HCT116 (cell line): ENCODE data around the gene TEX11. TPM values are rescaled to one million over a fixed set of nuclear protein-coding genes. Genes with fewer than 3 reads are reported as not detected.

ENCODE experiments used
- ATAC-seq: fragments of 200-7000 bp; cut with Tn5 transposase; 2 replicates; pipeline ENCODE4 v1.9.1; 2020; ENCODE audit warnings: mild to moderate bottlenecking, moderate library complexity
- BruUV-seq: library from RNA; stranded (reverse); fragments of 400-500 nt; replicated peaks from 2 replicates; lab custom pipeline; 2021; lab: Mats Ljungman, UMichigan
- CTCF ChIA-PET: fragments of 300-600 bp; sonication (Branson Sonifier 250); formaldehyde crosslinking; loops from one replicate; lab custom pipeline; 2021; ENCODE audit warnings: antibody characterized with exemption; lab: Charles Lee
- POLR2A ChIA-PET: fragments of 300-600, 350-600 bp; sonication (Branson Sonifier 250); formaldehyde crosslinking; loops from one replicate; lab custom pipeline; 2021; ENCODE audit warnings: antibody characterized with exemption; lab: Charles Lee
- RAD21 ChIA-PET, 2 experiments: fragments of 300-600 bp; sonication (Branson Sonifier 250); formaldehyde crosslinking; loops; one replicate each; lab custom pipeline; 2023; ENCODE audit warnings: low total read pairs in 2 of 2; ENCODE audit not compliant: uncharacterized antibody in 2 of 2, unreplicated experiment in 2 of 2, low non-redundant PET in 1 of 2; lab: Charles Lee
- DNase-seq: peaks from one replicate; pipeline ENCODE4 v3.0.0-alpha.2; 2010; ENCODE audit warnings: low read depth, low spot score
- H2AFZ ChIP-seq: fragments of 200-600 bp; shearing (Covaris generic), sonication (generic); 2 replicates; pipeline ENCODE4 v1.6.1; 2017; ENCODE audit warnings: low read depth, mixed run types, mixed read lengths, antibody characterized with exemption, low read length; ENCODE audit not compliant: poor library complexity, severe bottlenecking
- H3K27ac ChIP-seq: 2 replicates; pipeline ENCODE4 v1.5.1; 2012; ENCODE audit warnings: low read depth, low read length
- H3K27me3 ChIP-seq: fragments of 200-600 bp; sonication (generic); 2 replicates; pipeline ENCODE4 v1.6.1; 2016; ENCODE audit warnings: mixed run types, low read length, mixed read lengths; ENCODE audit not compliant: insufficient read depth
- H3K36me3 ChIP-seq, 2 experiments: fragments of 200-500 bp in 1 of 2; fragments of 200-600 bp in 1 of 2; sonication (Bioruptor generic) in 1 of 2; sonication (generic) in 1 of 2; 2 replicates each; pipeline versions ENCODE4 v1.5.1 to v1.6.1; 2014 to 2016; ENCODE audit warnings: low read length in 2 of 2, inconsistent platforms in 1 of 2, mixed read lengths in 1 of 2, mixed run types in 1 of 2; ENCODE audit not compliant: insufficient read depth in 2 of 2, control insufficient read depth in 1 of 2
- H3K4me1 ChIP-seq, 2 experiments: fragments of 200-600 bp in 1 of 2; sonication (generic) in 1 of 2; 2 replicates each; pipeline versions ENCODE4 v1.5.1 to v1.6.1; 2012 to 2017; ENCODE audit warnings: low read length in 2 of 2, inconsistent platforms in 1 of 2, mild to moderate bottlenecking in 1 of 2, mixed read lengths in 1 of 2, mixed run types in 1 of 2, moderate library complexity in 1 of 2; ENCODE audit not compliant: insufficient read depth in 2 of 2, control insufficient read depth in 1 of 2
- H3K4me2 ChIP-seq: fragments of 200-600 bp; sonication (generic); 2 replicates; pipeline ENCODE4 v1.6.1; 2017; ENCODE audit warnings: mixed run types, low read length, mixed read lengths
- H3K4me3 ChIP-seq, 2 experiments: fragments of 200-600 bp in 1 of 2; sonication (generic) in 1 of 2; replicated peaks in 1 of 2; 2 replicates each; pipeline ENCODE4 v1.5.1; 2011 to 2016; ENCODE audit warnings: low read length in 2 of 2, control low read depth in 1 of 2, low read depth in 1 of 2, mild to moderate bottlenecking in 1 of 2, mixed read lengths in 1 of 2, mixed run types in 1 of 2
- H3K79me2 ChIP-seq: fragments of 200-600 bp; sonication (generic); 2 replicates; pipeline ENCODE4 v1.6.1; 2017; ENCODE audit warnings: mild to moderate bottlenecking, mixed run types, low read length, moderate library complexity, mixed read lengths; ENCODE audit not compliant: insufficient read depth
- H3K9ac ChIP-seq: fragments of 200-600 bp; sonication (generic); 2 replicates; pipeline ENCODE4 v1.6.1; 2016; ENCODE audit warnings: low read length, mixed read lengths
- H3K9me2 ChIP-seq: fragments of 200-600 bp; sonication (generic), shearing (Covaris generic); 2 replicates; pipeline ENCODE4 v1.6.1; 2017; ENCODE audit warnings: mixed run types, mild to moderate bottlenecking, moderate library complexity; ENCODE audit not compliant: insufficient read depth
- H3K9me3 ChIP-seq, 2 experiments: fragments of 200-500 bp in 1 of 2; fragments of 200-600 bp in 1 of 2; sonication (Bioruptor generic) in 1 of 2; sonication (generic) in 1 of 2; 2 replicates each; pipeline ENCODE4 v1.6.1; 2014 to 2017; ENCODE audit warnings: low read length in 2 of 2, mixed read lengths in 2 of 2, inconsistent platforms in 1 of 2, low read depth in 1 of 2, mild to moderate bottlenecking in 1 of 2, mixed run types in 1 of 2, moderate library complexity in 1 of 2; ENCODE audit not compliant: control insufficient read depth in 1 of 2, insufficient read depth in 1 of 2
- H4K20me1 ChIP-seq: fragments of 200-600 bp; sonication (generic), shearing (Covaris generic); 2 replicates; pipeline ENCODE4 v1.6.1; 2017; ENCODE audit warnings: mixed run types, mild to moderate bottlenecking, moderate library complexity; ENCODE audit not compliant: insufficient read depth
- CBX3 ChIP-seq: IDR thresholded peaks from 2 replicates; pipeline ENCODE4 v1.6.1; 2012; ENCODE audit warnings: low read depth
- CEBPB ChIP-seq: IDR thresholded peaks from 2 replicates; pipeline ENCODE4 v1.6.1; 2012; ENCODE audit warnings: low read depth
- EZH2 ChIP-seq: fragments of 200-600 bp; sonication (generic); IDR thresholded peaks from 2 replicates; pipeline ENCODE4 v1.6.1; 2017; ENCODE audit warnings: antibody characterized with exemption, mixed run types
- FOSL1 ChIP-seq: IDR thresholded peaks from 2 replicates; pipeline ENCODE4 v1.6.1; 2012; ENCODE audit warnings: low read depth
- POLR2A ChIP-seq: IDR thresholded peaks from 2 replicates; pipeline ENCODE4 v1.7.0; 2011; ENCODE audit warnings: borderline replicate concordance; ENCODE audit not compliant: insufficient read depth, insufficient read length; ENCODE audit errors: extremely low read depth
- POLR2AphosphoS5 ChIP-seq: IDR thresholded peaks from 2 replicates; pipeline ENCODE4 v1.6.1; 2011; ENCODE audit warnings: mild to moderate bottlenecking, low read depth, low read length, moderate library complexity
- SIN3A ChIP-seq: IDR thresholded peaks from 2 replicates; pipeline ENCODE4 v1.6.1; 2012; ENCODE audit warnings: low read depth
- SP1 ChIP-seq: IDR thresholded peaks from 2 replicates; pipeline ENCODE4 v1.6.1; 2012; ENCODE audit warnings: low read depth
- TCF7L2 ChIP-seq: IDR thresholded peaks from 2 replicates; pipeline ENCODE4 v1.7.0; 2011; ENCODE audit warnings: borderline replicate concordance, inconsistent platforms; ENCODE audit not compliant: insufficient read depth, insufficient read length; ENCODE audit errors: extremely low read depth
- ZFX ChIP-seq: fragments of 450-650 bp; IDR thresholded peaks from 2 replicates; pipeline ENCODE4 v1.6.1; 2017
- intact Hi-C: fragments of 100-400 bp; cut with micrococcal nuclease; formaldehyde crosslinking; loops from 2 replicates; pipeline ENCODE4 v1.10.0; 2022
- total RNA-seq: library from RNA; stranded (reverse); gene quantifications from one replicate; pipeline ENCODE4 v1.2.1, GENCODE V29; 2021; ENCODE audit not compliant: unreplicated experiment
- TF ChIP-seq, protein P1 (sequence below): IDR thresholded peaks from 2 replicates; pipeline ENCODE4 v1.6.1; 2012
- TF ChIP-seq, protein P2 (sequence below), 3 experiments: fragments of 200-600 bp in 1 of 3; sonication (generic) in 1 of 3; IDR thresholded peaks in 2 of 3; conservative IDR thresholded peaks in 1 of 3; 2 replicates each; pipeline ENCODE4 v1.5.1; 2012 to 2017; ENCODE audit warnings: low read depth in 2 of 3, low read length in 2 of 3, antibody characterized with exemption in 1 of 3, borderline replicate concordance in 1 of 3, control low read depth in 1 of 3, mild to moderate bottlenecking in 1 of 3, mixed read lengths in 1 of 3, mixed run types in 1 of 3, moderate library complexity in 1 of 3; ENCODE audit not compliant: insufficient read depth in 1 of 3

The TEX11 gene
- total RNA-seq, 1 experiment from 2014 or later: 0.10 TPM

GRCh38 chrX:70500826-70501225, 407.7 kb downstream of the TEX11 start:
- ChIA-PET CTCF (interaction anchor here (0.7 kb wide), 1 partner anchor 46 kb away, joined by 3 read pairs; no protein-coding TSS in a partner anchor), RAD21 (no interaction called here), POLR2A (no interaction called here)
- peaks cover 0 to 3% of the 10 kb centered on the region in 2 experiments; a peak in 2 of 4 replicates for H3K36me3 ChIP-seq
- H4K20me1 ChIP-seq: no peaks in the 10 kb centered on the region
- no peak overlapping the region for H3K4me2 ChIP-seq
- BruUV-seq: no TSS peak
- no peaks in the 10 kb centered on the region for H3K9me2 ChIP-seq
- no peak for TF ChIP-seq SIN3A
- TF ChIP-seq POLR2AphosphoS5: no peak
- no peak for TF ChIP-seq ZFX
- no peak for TF ChIP-seq POLR2A
- no peak for TF ChIP-seq TCF7L2
- TF ChIP-seq CEBPB: no peak
- TF ChIP-seq, protein P1, sequence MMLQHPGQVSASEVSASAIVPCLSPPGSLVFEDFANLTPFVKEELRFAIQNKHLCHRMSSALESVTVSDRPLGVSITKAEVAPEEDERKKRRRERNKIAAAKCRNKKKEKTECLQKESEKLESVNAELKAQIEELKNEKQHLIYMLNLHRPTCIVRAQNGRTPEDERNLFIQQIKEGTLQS: no peak
- no peak for TF ChIP-seq CBX3
- TF ChIP-seq FOSL1: no peak
- TF ChIP-seq, protein P2, sequence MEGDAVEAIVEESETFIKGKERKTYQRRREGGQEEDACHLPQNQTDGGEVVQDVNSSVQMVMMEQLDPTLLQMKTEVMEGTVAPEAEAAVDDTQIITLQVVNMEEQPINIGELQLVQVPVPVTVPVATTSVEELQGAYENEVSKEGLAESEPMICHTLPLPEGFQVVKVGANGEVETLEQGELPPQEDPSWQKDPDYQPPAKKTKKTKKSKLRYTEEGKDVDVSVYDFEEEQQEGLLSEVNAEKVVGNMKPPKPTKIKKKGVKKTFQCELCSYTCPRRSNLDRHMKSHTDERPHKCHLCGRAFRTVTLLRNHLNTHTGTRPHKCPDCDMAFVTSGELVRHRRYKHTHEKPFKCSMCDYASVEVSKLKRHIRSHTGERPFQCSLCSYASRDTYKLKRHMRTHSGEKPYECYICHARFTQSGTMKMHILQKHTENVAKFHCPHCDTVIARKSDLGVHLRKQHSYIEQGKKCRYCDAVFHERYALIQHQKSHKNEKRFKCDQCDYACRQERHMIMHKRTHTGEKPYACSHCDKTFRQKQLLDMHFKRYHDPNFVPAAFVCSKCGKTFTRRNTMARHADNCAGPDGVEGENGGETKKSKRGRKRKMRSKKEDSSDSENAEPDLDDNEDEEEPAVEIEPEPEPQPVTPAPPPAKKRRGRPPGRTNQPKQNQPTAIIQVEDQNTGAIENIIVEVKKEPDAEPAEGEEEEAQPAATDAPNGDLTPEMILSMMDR (IDR thresholded peaks at IDR 0.05 in 2 of 3, conservative IDR thresholded peaks at IDR 0.05 in 1 of 3; ENCODE audit: borderline replicate concordance in 1 of 3, insufficient read depth in 1 of 3, low read depth in 2 of 3, low read length in 2 of 3): no peak
- TF ChIP-seq EZH2: no peak
- TF ChIP-seq SP1: no peak
- no peak overlapping the region for H3K4me3 ChIP-seq
- DNase-seq (no peak), ATAC-seq (no peak)
- H3K27me3 ChIP-seq: no peaks in the 10 kb centered on the region
- intact Hi-C loops: no loop called here
- no peaks in the 10 kb centered on the region for H3K79me2 ChIP-seq
- H3K9ac ChIP-seq: no peak overlapping the region
- H3K4me1 ChIP-seq: no peaks in the 10 kb centered on the region
- no peaks in the 10 kb centered on the region for H3K9me3 ChIP-seq
- no peak overlapping the region for H3K27ac ChIP-seq
- no peak overlapping the region for H2AFZ ChIP-seq
